Testis (tissue), 2 donors: Measurements from ENCODE around the gene C12orf75.

Experiments
- CTCF ChIP-seq, 3 experiments: fragments of 450-650 bp in 2 of 3; fragments of 200-600 bp in 1 of 3; sonication (generic) in 1 of 3; IDR thresholded peaks; one replicate each; pipeline ENCODE4 v1.5.1; 2016 to 2019; ENCODE audit warnings: antibody characterized with exemption in 3 of 3, mild to moderate bottlenecking in 2 of 3, moderate library complexity in 1 of 3
- POLR2A ChIP-seq: fragments of 450-650 bp; IDR thresholded peaks from one replicate; pipeline ENCODE4 v1.6.1; 2017; ENCODE audit warnings: antibody characterized with exemption, mild to moderate bottlenecking, moderate library complexity

- TF ChIP-seq POLR2A = no peak
- TF ChIP-seq CTCF (IDR thresholded peaks at IDR 0.05) = no peak
Measured at GRCh38 chr12:105331805-105332251, 1.3 kb downstream of the C12orf75 start.
